ENCODE measurements around the gene RUNX2. TPM values are rescaled to one million over a fixed set of nuclear protein-coding genes. Genes with fewer than 3 reads are reported as not detected.
A peak's percentile ranks its signal among the peaks of the same experiment; 100 is the strongest.

RUNX2 gene
- total and polyA plus RNA-seq, 9 of the 15 experiments (the other 6 are each of a cell fraction or from before 2014, with no cell fraction given), result 0.29 to 1.00 (median 0.43) TPM

DNA sequence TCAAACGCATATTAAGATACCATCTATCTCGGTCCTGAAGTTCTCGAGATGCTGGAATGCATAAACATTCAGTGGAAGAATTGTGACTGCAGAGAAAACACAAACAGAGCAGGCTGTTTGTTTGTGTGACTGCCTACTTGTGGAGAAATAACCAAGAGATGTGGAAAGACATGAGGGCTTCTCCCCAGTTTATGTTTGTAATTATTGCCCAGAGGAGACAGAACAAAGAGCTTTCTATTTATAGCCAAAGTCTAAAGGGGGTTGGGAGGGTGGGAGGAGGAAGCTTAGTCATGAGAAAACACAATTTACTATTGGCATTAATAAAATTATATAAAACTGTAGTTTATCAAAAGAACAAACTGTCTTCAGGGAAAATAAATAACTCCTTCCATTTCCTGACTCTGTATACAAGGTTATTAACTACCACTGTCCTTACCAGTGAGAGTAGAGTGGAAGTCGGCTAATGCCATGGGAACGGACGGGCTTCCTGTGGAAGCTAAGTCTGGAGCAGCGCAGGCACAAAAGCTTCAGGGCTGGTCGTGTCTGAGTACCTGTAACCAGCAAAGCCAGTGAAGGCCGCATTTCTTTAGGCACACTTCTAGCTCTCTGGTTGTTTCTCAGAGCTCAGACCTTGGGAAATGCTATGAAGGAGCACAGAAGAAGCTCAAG is 249.8 kb downstream of the RUNX2 start:
- TF ChIP-seq, protein P1, sequence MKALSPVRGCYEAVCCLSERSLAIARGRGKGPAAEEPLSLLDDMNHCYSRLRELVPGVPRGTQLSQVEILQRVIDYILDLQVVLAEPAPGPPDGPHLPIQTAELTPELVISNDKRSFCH (CRISPR knock-in tag; IDR thresholded peaks at IDR 0.05), result no peak
- TF ChIP-seq, protein P1 (tag; IDR thresholded peaks at IDR 0.05), result no peak
- TF ChIP-seq HNRNPUL1 (IDR thresholded peaks at IDR 0.05; ENCODE audit: low read length), result no peak
- TF ChIP-seq HLTF (IDR thresholded peaks at IDR 0.05), result no peak
- TF ChIP-seq FOXK1 (CRISPR knock-in tag; IDR thresholded peaks at IDR 0.05; ENCODE audit: borderline replicate concordance), result no peak
- TF ChIP-seq ZNF79 (CRISPR knock-in tag; IDR thresholded peaks at IDR 0.05; ENCODE audit: low read depth), result no peak
- TF ChIP-seq POLR2AphosphoS5 (IDR thresholded peaks at IDR 0.05; ENCODE audit: control insufficient read depth, insufficient read depth, low read depth, low read length), result no peak
- no peak for TF ChIP-seq SMARCC2 (IDR thresholded peaks at IDR 0.05; ENCODE audit: low read depth)
- no peak for TF ChIP-seq RNF2 (IDR thresholded peaks at IDR 0.05)
- no peak for TF ChIP-seq HDAC2 (IDR thresholded peaks at IDR 0.05)
- TF ChIP-seq KDM2B (CRISPR knock-in tag; IDR thresholded peaks at IDR 0.05), result no peak
- no peak for TF ChIP-seq NCOA4 (IDR thresholded peaks at IDR 0.05; ENCODE audit: partially characterized antibody)
- TF ChIP-seq, protein P2, sequence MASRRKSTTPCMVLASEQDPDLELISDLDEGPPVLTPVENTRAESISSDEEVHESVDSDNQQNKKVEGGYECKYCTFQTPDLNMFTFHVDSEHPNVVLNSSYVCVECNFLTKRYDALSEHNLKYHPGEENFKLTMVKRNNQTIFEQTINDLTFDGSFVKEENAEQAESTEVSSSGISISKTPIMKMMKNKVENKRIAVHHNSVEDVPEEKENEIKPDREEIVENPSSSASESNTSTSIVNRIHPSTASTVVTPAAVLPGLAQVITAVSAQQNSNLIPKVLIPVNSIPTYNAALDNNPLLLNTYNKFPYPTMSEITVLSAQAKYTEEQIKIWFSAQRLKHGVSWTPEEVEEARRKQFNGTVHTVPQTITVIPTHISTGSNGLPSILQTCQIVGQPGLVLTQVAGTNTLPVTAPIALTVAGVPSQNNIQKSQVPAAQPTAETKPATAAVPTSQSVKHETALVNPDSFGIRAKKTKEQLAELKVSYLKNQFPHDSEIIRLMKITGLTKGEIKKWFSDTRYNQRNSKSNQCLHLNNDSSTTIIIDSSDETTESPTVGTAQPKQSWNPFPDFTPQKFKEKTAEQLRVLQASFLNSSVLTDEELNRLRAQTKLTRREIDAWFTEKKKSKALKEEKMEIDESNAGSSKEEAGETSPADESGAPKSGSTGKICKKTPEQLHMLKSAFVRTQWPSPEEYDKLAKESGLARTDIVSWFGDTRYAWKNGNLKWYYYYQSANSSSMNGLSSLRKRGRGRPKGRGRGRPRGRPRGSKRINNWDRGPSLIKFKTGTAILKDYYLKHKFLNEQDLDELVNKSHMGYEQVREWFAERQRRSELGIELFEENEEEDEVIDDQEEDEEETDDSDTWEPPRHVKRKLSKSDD (conservative IDR thresholded peaks at IDR 0.05; ENCODE audit: low read length), result no peak
- Histone ChIP-seq H3K27ac (ENCODE audit: extremely low read depth, low read depth, low read length) (no peak overlapping the region), H2AFZ (ENCODE audit: low read depth, low read length) (0 out of 2 replicates have a peak overlapping the region, but pooled peaks have one; percentile 3), H3K79me2 (ENCODE audit: control insufficient read depth, insufficient read depth, low read length) (no peaks in the 10 kb centered on the region), H4K20me1 (replicated peaks; ENCODE audit: control insufficient read depth, insufficient read depth, low read length) (no peaks in the 10 kb centered on the region), H3K27me3 (ENCODE audit: control insufficient read depth in 2 of 2, insufficient read depth in 2 of 2, low read length in 2 of 2) (peaks cover 3 to 21% of the 10 kb centered on the region in 2 experiments; a peak in 4 of 5 replicates), H3K4me2 (ENCODE audit: insufficient read depth, low read length) (no peak overlapping the region), H3K4me3 (no peak overlapping the region), H3K9ac (ENCODE audit: insufficient read depth in 1 of 2, low read depth in 2 of 2, low read length in 2 of 2) (no peak overlapping the region), H3K4me1 (replicated peaks in 1 of 2; ENCODE audit: control insufficient read depth in 2 of 2, insufficient read depth in 2 of 2, low read length in 2 of 2) (no peaks in the 10 kb centered on the region), H3K9me3 (replicated peaks; ENCODE audit: control insufficient read depth, insufficient read depth, low read depth, low read length) (no peaks in the 10 kb centered on the region), H3K36me3 (ENCODE audit: control insufficient read depth, insufficient read depth, low read length) (no peaks in the 10 kb centered on the region), H3K9me1 (ENCODE audit: control insufficient read depth, insufficient read depth, low read length) (no peaks in the 10 kb centered on the region)
- no TSS peak for BruUV-seq (replicated peaks)
- ATAC-seq (no peak), DNase-seq (ENCODE audit: extremely low read depth in 1 of 4, low spot score in 3 of 4) (no peak), FAIRE-seq (no peak)
- intact Hi-C loops (cut with micrococcal nuclease) (no loop called here), in situ Hi-C loops (cut with MboI) (no loop called here)
- 15% methylated on average over 9 of the region's 9 CpGs for WGBS (ENCODE audit: insufficient coverage, low coverage, missing lambda C conversion rate)
- CTCF ChIA-PET (ENCODE audit: low intra/inter-chr PET ratio), result no interaction called here
- POLR2A ChIA-PET, result interaction anchor here (0.6 to 1.1 kb wide), 4 partner anchors 15 to 964 kb away, joined by 3 to 4 read pairs (median 3); no protein-coding TSS in a partner anchor

All from K562 (cell line).